ENCODE data around the gene PDZRN3.

DNA sequence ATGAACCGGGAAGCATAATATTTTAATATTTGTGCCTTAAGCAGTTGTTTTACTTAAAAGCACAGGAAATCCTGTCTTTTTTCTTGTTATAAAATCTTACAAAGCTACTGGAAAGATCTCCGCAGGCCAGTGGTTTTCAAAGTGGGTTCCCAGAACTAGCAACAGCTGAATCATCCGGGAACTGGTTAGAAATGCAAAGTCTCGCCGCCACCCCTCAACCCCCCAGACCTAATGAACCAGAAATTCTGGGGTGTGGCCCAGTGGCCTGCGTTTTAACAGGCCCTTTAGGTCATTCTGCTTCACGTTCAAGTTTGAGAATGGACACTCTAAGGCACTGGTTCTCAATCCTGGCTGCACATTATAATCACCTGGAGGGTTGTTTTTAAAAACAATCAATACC lies 74.7 kb downstream of the PDZRN3 start:
- TF ChIP-seq ZC3H10 (CRISPR knock-in tag; IDR thresholded peaks at IDR 0.05) (no peak), PPARA (CRISPR knock-in tag; IDR thresholded peaks at IDR 0.05; ENCODE audit: borderline replicate concordance) (no peak), ZFP3 (CRISPR knock-in tag; IDR thresholded peaks at IDR 0.05) (no peak)
